ENCODE data around the gene LDB2.

Gene LDB2

GRCh38 chr4:16767861-16768260, 130.6 kb downstream of the LDB2 start:
- no peak overlapping the region for H2AFZ ChIP-seq (ENCODE audit: low read length)
- no peak for TF ChIP-seq CTCF (IDR thresholded peaks at IDR 0.05; ENCODE audit: low read length)
- TF ChIP-seq EZH2 (IDR thresholded peaks at IDR 0.05; ENCODE audit: borderline replicate concordance, low read length): no peak
- no peaks in the 10 kb centered on the region for H3K36me3 ChIP-seq (ENCODE audit: insufficient read depth, low read length)
- H3K9me2 ChIP-seq (ENCODE audit: low read depth, low read length): no peaks in the 10 kb centered on the region
- H3K4me1 ChIP-seq (ENCODE audit: insufficient read depth, low read length, severe bottlenecking): no peaks in the 10 kb centered on the region
- no peak overlapping the region for H3K4me3 ChIP-seq (ENCODE audit: low read depth, low read length, poor library complexity, severe bottlenecking)
- H3F3A ChIP-seq (ENCODE audit: insufficient read depth, low read length): no peaks in the 10 kb centered on the region
- no peaks in the 10 kb centered on the region for H4K20me1 ChIP-seq (ENCODE audit: insufficient read depth, low read length)
- no peaks in the 10 kb centered on the region for H3K27me3 ChIP-seq (ENCODE audit: insufficient read depth, low read length)
- H3K4me2 ChIP-seq (ENCODE audit: low read length): no peak overlapping the region
- no peak overlapping the region for H3K9ac ChIP-seq (ENCODE audit: low read length)
- no peak overlapping the region for H3K27ac ChIP-seq (ENCODE audit: low read depth, low read length, poor library complexity, severe bottlenecking)
- no peaks in the 10 kb centered on the region for H3K9me3 ChIP-seq (ENCODE audit: low read length)
- H3K79me2 ChIP-seq (ENCODE audit: insufficient read depth, low read length): no peaks in the 10 kb centered on the region

GRCh38 chr4:16767251-16767650, 131.2 kb downstream of the LDB2 start:
- Histone ChIP-seq H4K20me1 (ENCODE audit: insufficient read depth, low read length) (no peaks in the 10 kb centered on the region), H3K4me1 (ENCODE audit: insufficient read depth, low read length, severe bottlenecking) (no peaks in the 10 kb centered on the region), H3K9me2 (ENCODE audit: low read depth, low read length) (no peaks in the 10 kb centered on the region), H3K36me3 (ENCODE audit: insufficient read depth, low read length) (no peaks in the 10 kb centered on the region), H3F3A (ENCODE audit: insufficient read depth, low read length) (no peaks in the 10 kb centered on the region), H3K4me2 (ENCODE audit: low read length) (no peak overlapping the region), H2AFZ (ENCODE audit: low read length) (no peak overlapping the region), H3K27me3 (ENCODE audit: insufficient read depth, low read length) (no peaks in the 10 kb centered on the region), H3K9me3 (ENCODE audit: low read length) (no peaks in the 10 kb centered on the region), H3K9ac (ENCODE audit: low read length) (no peak overlapping the region), H3K27ac (ENCODE audit: low read depth, low read length, poor library complexity, severe bottlenecking) (no peak overlapping the region), H3K79me2 (ENCODE audit: insufficient read depth, low read length) (no peaks in the 10 kb centered on the region), H3K4me3 (ENCODE audit: low read depth, low read length, poor library complexity, severe bottlenecking) (no peak overlapping the region)
- no peak for TF ChIP-seq EZH2 (IDR thresholded peaks at IDR 0.05; ENCODE audit: borderline replicate concordance, low read length)

GRCh38 chr4:16765546-16765945, 132.9 kb downstream of the LDB2 start:
- H3K9me3 ChIP-seq (ENCODE audit: low read length): no peaks in the 10 kb centered on the region
- no peaks in the 10 kb centered on the region for H3K79me2 ChIP-seq (ENCODE audit: insufficient read depth, low read length)
- H3K27ac ChIP-seq (ENCODE audit: low read depth, low read length, poor library complexity, severe bottlenecking): no peak overlapping the region

More at GRCh38 chr4:16765546-16765945, 132.9 kb downstream of the LDB2 start:
- H3K4me1 ChIP-seq (ENCODE audit: insufficient read depth, low read length, severe bottlenecking): no peaks in the 10 kb centered on the region
- H2AFZ ChIP-seq (ENCODE audit: low read length): no peak overlapping the region
- no peaks in the 10 kb centered on the region for H4K20me1 ChIP-seq (ENCODE audit: insufficient read depth, low read length)
- H3F3A ChIP-seq (ENCODE audit: insufficient read depth, low read length): no peaks in the 10 kb centered on the region
- H3K4me3 ChIP-seq (ENCODE audit: low read depth, low read length, poor library complexity, severe bottlenecking): no peak overlapping the region
- H3K9ac ChIP-seq (ENCODE audit: low read length): no peak overlapping the region
- H3K36me3 ChIP-seq (ENCODE audit: insufficient read depth, low read length): no peaks in the 10 kb centered on the region
- no peak overlapping the region for H3K4me2 ChIP-seq (ENCODE audit: low read length)
- TF ChIP-seq CTCF (IDR thresholded peaks at IDR 0.05; ENCODE audit: low read length): no peak
- TF ChIP-seq EZH2 (IDR thresholded peaks at IDR 0.05; ENCODE audit: borderline replicate concordance, low read length): no peak
- no peaks in the 10 kb centered on the region for H3K9me2 ChIP-seq (ENCODE audit: low read depth, low read length)
- H3K27me3 ChIP-seq (ENCODE audit: insufficient read depth, low read length): no peaks in the 10 kb centered on the region

Measured in OCI-LY1 (cell line).